ENCODE data around the gene PTPRN2.
"Not testable (repeated sequence)": the region's sequence is repeated elsewhere in the genome, so short reads cannot be mapped to it uniquely, and the experiment has no call there.

Gene PTPRN2

DNA sequence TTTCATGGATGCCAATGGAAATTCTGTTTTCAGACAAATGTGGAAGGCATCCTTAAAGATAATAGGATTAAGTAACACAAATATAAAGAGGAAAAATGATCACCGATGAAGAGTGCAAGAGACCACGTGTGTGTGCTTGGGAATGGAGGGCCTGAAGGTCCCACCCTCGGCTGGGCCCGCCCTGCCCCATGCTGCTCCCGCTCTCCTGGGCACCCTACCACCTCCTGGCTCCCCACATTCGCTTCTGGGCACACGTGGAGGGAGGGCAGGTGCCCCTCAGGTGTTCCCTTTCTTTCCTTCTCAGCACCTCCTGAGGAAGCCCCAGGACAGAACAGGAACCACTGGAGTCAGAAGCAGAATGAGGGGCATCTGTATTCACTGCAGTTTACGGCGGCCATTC, 883.3 kb downstream of the PTPRN2 start:
- no peak for DNase-seq

- DNase-seq, result no peak
Observed at GRCh38 chr7:157703534-157704195, 884.0 kb downstream of the PTPRN2 start.

GRCh38 chr7:157703131-157703530, 884.5 kb downstream of the PTPRN2 start:
- DNase-seq, result no peak

- DNase-seq, result no peak
Observed at GRCh38 chr7:157702311-157703023, 885.2 kb downstream of the PTPRN2 start.

GRCh38 chr7:157701395-157702180, 886.0 kb downstream of the PTPRN2 start:
- not testable (repeated sequence) for DNase-seq

- DNase-seq, result no peak
Observed at GRCh38 chr7:157700231-157701005, 887.2 kb downstream of the PTPRN2 start.

- DNase-seq, result no peak
Observed at GRCh38 chr7:157699357-157700013, 888.1 kb downstream of the PTPRN2 start.

- DNase-seq, result not testable (repeated sequence)
Observed at GRCh38 chr7:157697287-157697686, 890.3 kb downstream of the PTPRN2 start.

GRCh38 chr7:157695609-157696008, 892.0 kb downstream of the PTPRN2 start:
- DNase-seq, result not testable (repeated sequence)

DNA sequence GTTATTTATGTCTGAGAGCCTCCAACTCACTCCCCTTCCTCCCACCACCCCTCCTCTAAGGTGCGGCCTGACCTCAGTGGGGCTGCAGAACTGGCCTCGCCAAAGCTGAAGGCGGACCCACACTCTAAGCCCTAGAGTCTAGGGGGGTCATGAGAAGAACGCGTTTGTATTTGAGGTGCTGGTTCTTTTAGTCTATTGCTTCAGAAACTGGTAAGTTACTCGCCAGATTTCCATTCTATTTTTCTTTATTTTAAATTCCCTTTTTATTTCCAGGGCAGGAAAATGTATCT, 893.3 kb downstream of the PTPRN2 start:
- no peak for DNase-seq

GRCh38 chr7:157693521-157694375, 893.9 kb downstream of the PTPRN2 start:
- DNase-seq, result no peak

DNA sequence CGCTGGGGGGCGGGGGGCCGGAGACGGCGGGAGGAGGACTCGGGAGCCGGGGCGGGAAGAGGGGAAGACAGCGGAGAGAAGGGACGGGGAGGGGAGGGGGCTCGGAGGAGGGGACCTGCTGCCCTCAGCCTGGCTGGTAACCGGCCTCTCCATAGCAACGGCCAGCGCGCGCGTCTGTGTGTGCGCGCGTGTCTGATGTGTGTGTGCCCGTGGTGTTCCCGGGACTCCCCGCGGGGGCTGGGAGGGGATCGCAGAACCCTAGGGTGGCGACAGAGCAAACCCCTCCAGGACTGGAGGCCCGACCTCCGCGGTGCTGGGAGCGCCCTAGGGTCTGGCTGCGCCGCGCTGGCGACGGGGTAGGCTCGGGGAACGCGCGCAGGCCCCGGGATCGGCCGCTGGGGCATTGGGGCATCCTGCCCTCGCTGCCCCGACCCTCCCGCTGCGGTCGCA, 894.5 kb downstream of the PTPRN2 start:
- no peak for DNase-seq

GRCh38 chr7:157692460-157693011, 895.1 kb downstream of the PTPRN2 start:
- DNase-seq, result no peak

- DNase-seq, result no peak
Observed at GRCh38 chr7:157691586-157692459, 895.8 kb downstream of the PTPRN2 start.

DNA sequence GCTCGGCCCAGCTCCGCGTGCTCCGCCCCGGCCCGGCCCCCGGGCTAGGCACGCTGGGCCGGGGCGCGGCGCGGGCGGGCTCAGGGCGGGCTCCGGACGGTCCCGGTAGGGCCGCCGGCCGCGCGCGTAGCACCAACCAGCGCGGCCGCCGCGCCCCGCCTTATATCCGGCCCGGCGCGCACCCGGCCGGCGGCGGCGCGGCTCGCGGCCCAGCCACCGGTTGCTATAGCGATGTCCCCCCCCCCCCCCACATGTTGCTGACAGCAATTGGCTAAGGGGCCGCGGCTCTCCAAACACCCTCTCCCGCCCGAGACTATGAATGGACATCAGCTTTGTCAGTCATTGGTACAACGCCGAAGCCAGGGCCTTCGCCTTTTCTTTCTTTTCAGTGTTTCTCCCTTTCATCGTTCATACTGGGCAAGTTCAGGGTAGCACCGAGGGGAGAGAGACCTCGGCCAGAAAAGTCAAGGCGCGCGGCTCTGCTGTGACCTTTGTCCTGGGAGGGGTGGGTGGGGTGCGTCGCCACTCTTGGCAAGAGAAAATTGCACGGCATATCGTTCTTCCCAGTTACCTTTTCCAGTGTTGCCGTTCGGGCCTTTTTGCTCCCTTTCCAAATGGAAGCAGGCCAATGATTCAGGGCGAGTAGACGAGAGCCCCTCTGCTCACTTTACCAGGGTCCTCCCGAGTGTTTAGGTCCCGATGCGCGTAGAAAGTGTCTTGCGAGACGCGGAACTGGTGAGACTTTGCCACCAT, 896.6 kb downstream of the PTPRN2 start:
- DNase-seq, result no peak

DNA sequence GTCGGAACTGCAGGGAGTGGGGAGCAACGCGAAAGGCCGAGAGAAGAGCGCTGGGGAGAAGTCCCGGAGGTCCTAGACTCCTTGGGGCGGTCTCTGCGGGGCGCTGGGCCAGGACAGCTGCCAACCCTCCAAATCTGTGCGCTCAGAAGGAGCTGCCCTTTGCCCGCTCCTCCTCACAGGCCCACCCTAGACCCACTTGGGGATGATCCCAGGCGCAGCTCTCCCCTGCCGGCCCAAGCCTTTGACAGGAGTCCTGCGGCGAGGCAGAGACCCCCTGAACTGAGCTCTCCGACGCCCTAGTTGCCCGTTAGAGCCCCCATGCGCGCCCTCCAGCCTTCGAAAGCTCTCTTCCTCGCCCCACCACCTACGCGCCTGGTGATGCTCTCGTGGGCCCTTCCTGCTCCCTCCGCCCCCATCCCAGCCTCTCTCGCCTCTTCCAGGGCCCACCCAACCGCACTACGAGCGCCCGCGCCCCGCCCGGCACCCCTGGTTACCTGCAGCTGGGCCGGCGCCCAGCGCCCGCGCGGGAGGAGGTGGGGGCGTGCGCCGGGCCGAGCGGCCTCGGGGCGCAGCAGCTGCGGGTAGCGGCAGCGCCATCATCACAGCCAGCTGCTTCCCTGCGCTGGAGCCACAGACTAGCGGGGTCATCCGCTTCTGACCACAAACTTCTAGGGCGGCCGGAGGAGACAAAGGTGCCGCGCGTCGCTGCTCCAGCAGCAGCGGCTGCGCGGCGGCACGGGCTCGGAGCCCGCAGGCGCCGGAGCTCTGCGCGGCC, 897.4 kb downstream of the PTPRN2 start:
- DNase-seq, result no peak

- no peak for DNase-seq
Observed at GRCh38 chr7:157689269-157690057, 898.2 kb downstream of the PTPRN2 start.
